ENCODE measurements around the gene OLFM1.

OLFM1 gene

DNA sequence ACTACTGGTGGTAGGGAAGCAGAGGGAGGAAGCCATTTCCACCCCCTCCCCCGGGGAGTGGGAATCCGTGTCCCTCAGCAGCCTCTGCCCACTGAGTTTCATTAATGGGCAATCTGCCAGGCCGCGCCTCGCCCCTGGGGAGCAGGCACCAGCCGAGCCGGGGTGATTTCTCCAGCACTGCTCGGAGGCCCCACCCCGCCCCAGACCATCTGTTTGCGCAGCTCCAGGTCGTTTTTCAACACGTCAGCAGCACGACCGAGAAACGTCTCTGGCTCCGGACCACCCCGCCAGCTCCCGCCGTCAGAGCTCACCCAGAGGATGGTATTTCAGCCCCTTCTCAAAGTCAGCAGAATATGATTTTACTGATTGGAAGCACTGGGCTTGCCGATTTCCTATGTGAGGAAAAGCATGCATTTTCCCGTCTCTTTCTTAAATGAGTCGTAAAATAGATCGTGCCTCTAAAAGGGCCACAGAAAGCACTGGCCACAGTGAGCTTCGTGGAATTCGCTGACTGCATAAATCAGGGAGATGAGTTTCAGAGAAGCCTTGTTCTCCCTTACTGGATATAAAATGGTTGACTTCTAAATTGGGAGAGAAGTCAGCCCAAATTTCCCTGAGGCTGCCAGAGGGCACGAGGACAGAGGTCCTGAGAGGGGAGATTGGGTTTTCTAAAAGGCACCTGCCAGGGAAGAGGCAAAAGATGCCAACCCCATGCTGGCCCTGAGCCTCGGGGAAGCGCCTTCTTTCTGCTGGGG lies 47.0 kb downstream of the OLFM1 start:
- H3K36me3 ChIP-seq (ENCODE audit: control insufficient read depth, low read depth, low read length), result no peaks in the 10 kb centered on the region
- H3K4me3 ChIP-seq (ENCODE audit: low read length), result no peak overlapping the region
- H3K9me3 ChIP-seq (ENCODE audit: control insufficient read depth, low read depth, low read length), result no peaks in the 10 kb centered on the region
- no peak overlapping the region for H3K9ac ChIP-seq (ENCODE audit: low read length)
- no peaks in the 10 kb centered on the region for H3K27me3 ChIP-seq (ENCODE audit: control insufficient read depth, insufficient read depth, low read length)
- no peak overlapping the region for H3K27ac ChIP-seq (ENCODE audit: low read length)
- peaks cover 16% of the 10 kb centered on the region for H3K4me1 ChIP-seq (ENCODE audit: control insufficient read depth, low read depth, low read length)

DNA sequence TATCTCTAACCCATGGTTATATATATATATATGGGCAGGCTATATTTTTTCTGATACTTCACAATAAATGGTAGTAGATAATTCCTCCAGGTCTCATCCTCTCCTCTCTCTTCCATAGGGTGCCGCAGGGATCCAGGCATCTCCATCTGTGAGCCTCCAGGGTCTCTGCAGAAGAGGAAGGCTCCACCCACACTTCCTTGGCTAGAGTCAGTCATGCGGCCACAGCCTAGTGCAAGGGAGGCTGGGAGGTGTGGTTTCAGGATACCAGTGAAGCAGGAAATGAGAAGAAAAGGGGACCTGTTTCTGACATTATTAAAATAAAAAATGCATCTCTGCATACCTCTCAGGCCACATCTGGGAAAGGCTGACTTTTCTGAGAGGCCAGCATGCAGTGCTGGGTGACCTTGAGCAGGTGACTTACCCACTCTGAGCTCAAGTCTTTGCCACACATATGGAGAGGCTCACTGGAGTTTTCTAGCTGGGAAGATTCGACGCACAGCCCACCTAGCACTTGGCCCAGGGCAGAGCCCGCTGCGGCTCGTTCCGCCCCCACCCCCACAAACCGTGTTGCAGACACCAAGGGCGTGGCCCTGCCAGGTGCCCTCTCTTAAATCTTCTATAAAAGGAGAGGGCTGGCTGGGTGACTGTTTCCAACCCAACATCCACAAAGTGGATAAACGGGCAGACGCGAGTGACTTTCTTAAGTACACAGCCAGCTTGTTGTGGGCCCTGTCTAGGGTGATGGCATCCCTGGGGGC lies 47.9 kb downstream of the OLFM1 start:
- no peaks in the 10 kb centered on the region for H3K9me3 ChIP-seq (ENCODE audit: control insufficient read depth, low read depth, low read length)
- H3K36me3 ChIP-seq (ENCODE audit: control insufficient read depth, low read depth, low read length), result no peaks in the 10 kb centered on the region
- H3K27ac ChIP-seq (ENCODE audit: low read length), result no peak overlapping the region
- no peak overlapping the region for H3K9ac ChIP-seq (ENCODE audit: low read length)
- peaks cover 16% of the 10 kb centered on the region for H3K4me1 ChIP-seq (ENCODE audit: control insufficient read depth, low read depth, low read length)
- H3K27me3 ChIP-seq (ENCODE audit: control insufficient read depth, insufficient read depth, low read length), result no peaks in the 10 kb centered on the region
- H3K4me3 ChIP-seq (ENCODE audit: low read length), result no peak overlapping the region

DNA sequence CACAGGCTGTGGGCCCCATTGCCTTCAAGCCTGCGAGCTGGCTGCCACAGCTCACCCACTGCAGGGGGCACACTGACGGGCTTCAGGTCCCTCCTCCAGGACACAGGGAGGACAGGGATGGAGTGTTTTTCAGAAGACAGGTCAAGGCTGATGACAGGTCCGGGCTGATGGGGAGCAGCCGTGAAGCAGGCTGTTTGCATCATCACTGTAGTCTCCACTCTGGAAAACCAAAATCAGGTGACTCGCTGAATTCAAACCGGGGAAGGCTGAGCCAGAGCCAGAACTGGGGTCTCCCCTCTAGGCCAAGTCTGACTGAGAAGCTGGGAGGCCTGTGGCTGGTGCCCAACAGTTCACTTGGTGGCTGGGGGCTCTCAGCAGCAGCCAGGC lies 48.5 kb downstream of the OLFM1 start:
- H3K27me3 ChIP-seq (ENCODE audit: control insufficient read depth, insufficient read depth, low read length), result no peaks in the 10 kb centered on the region
- H3K4me3 ChIP-seq (ENCODE audit: low read length), result no peak overlapping the region
- no peak overlapping the region for H3K27ac ChIP-seq (ENCODE audit: low read length)
- peaks cover 16% of the 10 kb centered on the region for H3K4me1 ChIP-seq (ENCODE audit: control insufficient read depth, low read depth, low read length)
- no peaks in the 10 kb centered on the region for H3K36me3 ChIP-seq (ENCODE audit: control insufficient read depth, low read depth, low read length)
- no peak overlapping the region for H3K9ac ChIP-seq (ENCODE audit: low read length)
- no peaks in the 10 kb centered on the region for H3K9me3 ChIP-seq (ENCODE audit: control insufficient read depth, low read depth, low read length)

DNA sequence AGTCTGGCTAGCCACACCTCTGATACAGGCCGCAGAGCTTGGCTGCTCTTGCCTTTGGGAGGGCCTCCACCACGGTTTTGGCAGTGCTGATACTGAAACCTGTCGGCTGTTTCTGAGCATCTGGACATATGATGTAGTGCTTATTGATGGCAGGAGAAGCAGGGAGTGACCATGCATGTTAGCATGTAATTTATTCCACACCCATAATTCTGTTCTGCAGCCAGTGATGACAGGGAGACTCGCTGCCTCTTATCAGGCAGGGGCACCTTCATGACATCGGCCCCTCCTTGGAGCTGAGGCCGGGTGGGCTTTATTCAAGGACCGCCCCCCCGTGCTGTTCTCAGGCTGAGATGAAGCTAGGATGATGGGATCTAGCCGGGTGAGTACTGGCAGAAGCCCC lies 49.0 kb downstream of the OLFM1 start:
- H3K36me3 ChIP-seq (ENCODE audit: control insufficient read depth, low read depth, low read length), result no peaks in the 10 kb centered on the region
- H3K27ac ChIP-seq (ENCODE audit: low read length), result no peak overlapping the region
- no peak overlapping the region for H3K9ac ChIP-seq (ENCODE audit: low read length)
- no peak overlapping the region for H3K4me3 ChIP-seq (ENCODE audit: low read length)
- peaks cover 16% of the 10 kb centered on the region for H3K4me1 ChIP-seq (ENCODE audit: control insufficient read depth, low read depth, low read length)
- H3K9me3 ChIP-seq (ENCODE audit: control insufficient read depth, low read depth, low read length), result no peaks in the 10 kb centered on the region
- no peaks in the 10 kb centered on the region for H3K27me3 ChIP-seq (ENCODE audit: control insufficient read depth, insufficient read depth, low read length)

DNA sequence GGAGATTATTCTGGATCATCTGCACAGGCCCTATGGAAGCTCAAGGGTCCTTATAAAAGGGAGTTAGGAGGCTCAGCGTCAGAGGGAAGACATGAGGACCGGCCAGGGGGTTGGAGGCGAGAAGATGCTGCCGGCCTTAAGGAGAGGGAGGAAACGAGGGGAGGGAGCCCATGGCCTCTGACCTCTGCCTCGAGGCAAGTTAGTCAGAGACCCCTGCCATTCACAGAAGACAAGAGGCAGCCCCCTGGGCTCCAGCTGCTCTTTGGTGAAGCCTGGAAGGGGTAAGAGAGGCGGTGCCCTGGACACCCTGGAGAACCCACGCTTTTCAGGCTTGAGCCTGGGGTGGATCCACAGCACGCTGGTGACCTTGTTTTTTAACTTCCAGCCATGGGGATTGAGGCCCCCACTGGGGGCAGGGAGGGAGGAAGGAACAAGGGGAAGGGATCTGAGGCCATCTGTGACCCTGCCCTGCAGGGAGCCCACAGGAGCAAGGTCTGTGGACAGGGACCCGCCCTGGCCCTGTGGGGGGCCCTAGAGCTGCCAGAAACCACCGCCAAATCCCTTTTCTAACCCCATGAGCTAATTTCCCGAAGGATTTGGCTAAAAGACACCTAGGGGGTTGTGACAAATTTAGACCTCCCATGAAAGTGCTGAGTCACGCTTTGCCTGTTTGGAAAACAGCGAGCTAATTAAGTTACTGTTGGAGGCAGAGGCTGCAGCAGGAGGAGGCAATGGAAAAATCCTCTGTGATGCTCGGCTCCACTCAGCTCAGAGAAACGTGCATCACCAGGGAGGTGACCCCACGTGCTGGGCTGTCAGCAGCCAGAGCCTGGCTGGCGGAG lies 49.7 kb downstream of the OLFM1 start:
- Histone ChIP-seq H3K27ac (ENCODE audit: low read length) (no peak overlapping the region), H3K4me3 (ENCODE audit: low read length) (no peak overlapping the region), H3K27me3 (ENCODE audit: control insufficient read depth, insufficient read depth, low read length) (no peaks in the 10 kb centered on the region), H3K9me3 (ENCODE audit: control insufficient read depth, low read depth, low read length) (no peaks in the 10 kb centered on the region), H3K36me3 (ENCODE audit: control insufficient read depth, low read depth, low read length) (no peaks in the 10 kb centered on the region), H3K4me1 (ENCODE audit: control insufficient read depth, low read depth, low read length) (peaks cover 16% of the 10 kb centered on the region), H3K9ac (ENCODE audit: low read length) (no peak overlapping the region)

DNA sequence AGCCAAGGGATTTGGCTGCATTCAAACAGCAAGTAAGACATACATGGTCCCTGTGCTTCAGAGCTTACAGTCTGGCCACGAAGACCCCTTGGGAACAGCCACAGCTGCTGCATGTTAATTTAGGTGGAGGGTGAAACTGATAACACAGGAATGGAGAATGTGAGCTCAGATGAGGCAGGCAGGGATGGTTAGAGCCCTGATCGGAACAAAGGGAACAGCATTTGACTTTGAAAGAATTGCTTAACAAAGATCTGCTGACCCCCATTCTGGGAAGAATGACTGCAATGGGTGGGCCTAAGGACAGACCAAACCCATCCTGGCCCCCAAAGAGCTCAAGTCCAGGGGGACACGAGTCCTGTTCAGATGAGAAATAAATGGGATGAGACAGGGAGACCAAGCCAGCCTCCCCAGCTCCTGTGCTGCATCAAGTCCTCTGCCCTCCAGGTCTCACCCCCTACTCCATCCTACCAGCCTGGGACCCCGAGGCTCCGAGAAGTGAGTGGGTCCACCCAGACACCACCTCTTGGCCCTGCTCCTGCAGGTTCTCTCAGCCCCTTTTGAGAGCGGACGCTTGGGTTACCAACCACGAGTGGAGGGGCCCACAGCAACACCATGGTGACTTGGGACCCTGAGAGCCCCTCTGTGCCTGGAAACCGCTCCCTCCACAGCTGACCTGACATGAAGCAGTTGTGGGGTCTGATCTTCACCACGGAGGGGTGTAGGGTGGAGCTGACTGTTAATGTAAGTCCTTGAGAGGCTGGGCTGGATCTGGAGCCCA lies 50.8 kb downstream of the OLFM1 start:
- peaks cover 16% of the 10 kb centered on the region for H3K4me1 ChIP-seq (ENCODE audit: control insufficient read depth, low read depth, low read length)
- H3K4me3 ChIP-seq (ENCODE audit: low read length), result no peak overlapping the region
- no peaks in the 10 kb centered on the region for H3K36me3 ChIP-seq (ENCODE audit: control insufficient read depth, low read depth, low read length)

DNA sequence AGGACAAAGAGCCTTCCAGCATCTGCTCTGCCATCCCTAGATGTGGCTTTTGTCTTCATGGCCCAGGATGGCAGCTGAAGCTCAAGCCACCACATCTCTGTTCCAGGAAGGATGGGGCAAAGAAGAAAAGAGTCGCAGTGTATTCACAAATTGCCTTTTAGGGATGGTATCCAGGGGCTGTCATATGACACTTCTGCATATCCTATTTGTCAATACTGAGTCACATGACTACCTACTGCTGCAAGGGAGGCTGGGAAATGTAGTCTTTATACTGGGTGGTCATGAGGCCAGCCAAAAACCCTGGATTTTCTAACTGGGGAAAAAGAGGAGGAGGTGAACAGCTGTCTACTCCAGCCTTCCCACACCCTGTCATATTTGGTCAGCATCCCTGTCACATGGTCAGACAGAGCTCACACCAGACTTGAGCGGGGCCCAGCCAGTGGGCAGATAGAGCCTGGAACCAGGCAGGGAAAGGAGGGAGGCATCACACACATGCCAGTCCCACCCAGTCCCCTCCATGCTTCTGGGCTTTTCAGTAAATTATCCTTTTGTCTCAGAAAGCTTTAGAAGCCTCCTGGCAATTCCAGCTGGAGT lies 52.0 kb downstream of the OLFM1 start:
- Histone ChIP-seq H3K9ac (ENCODE audit: low read length) (no peak overlapping the region), H3K27ac (ENCODE audit: low read length) (no peak overlapping the region), H3K4me1 (ENCODE audit: control insufficient read depth, low read depth, low read length) (peaks cover 16% of the 10 kb centered on the region), H3K27me3 (ENCODE audit: control insufficient read depth, insufficient read depth, low read length) (no peaks in the 10 kb centered on the region), H3K36me3 (ENCODE audit: control insufficient read depth, low read depth, low read length) (no peaks in the 10 kb centered on the region), H3K9me3 (ENCODE audit: control insufficient read depth, low read depth, low read length) (no peaks in the 10 kb centered on the region), H3K4me3 (ENCODE audit: low read length) (no peak overlapping the region)

More for the DNA sequence above, 50.8 kb downstream of the OLFM1 start:
- H3K9me3 ChIP-seq (ENCODE audit: control insufficient read depth, low read depth, low read length), result no peaks in the 10 kb centered on the region
- H3K9ac ChIP-seq (ENCODE audit: low read length), result no peak overlapping the region
- H3K27me3 ChIP-seq (ENCODE audit: control insufficient read depth, insufficient read depth, low read length), result no peaks in the 10 kb centered on the region
- H3K27ac ChIP-seq (ENCODE audit: low read length), result no peak overlapping the region

DNA sequence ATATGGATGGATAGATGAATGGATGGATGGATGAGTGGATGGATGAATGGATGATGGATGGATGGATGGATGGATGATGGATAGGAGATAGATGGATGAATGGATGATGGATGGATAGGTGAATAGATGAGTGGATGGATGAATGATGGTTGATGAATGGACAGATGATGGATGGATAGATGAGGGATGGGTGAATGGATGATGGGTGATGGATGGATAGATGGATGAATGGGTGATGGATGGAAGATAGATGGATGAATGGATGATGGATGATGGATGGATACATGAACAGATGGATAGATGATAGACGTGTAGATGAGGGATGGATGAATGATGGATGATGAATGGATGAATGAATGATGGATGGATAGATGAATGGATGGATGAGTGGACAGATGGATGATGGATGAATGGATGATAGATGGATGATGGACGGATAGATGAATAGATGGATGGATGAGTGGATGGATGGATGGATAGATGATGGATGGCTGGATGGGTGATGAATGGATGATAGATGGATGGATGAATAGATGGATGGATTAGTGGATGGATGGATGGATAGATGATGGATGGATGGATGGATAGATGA lies 53.8 kb downstream of the OLFM1 start:
- Histone ChIP-seq H3K27me3 (ENCODE audit: control insufficient read depth, insufficient read depth, low read length) (no peaks in the 10 kb centered on the region), H3K9me3 (ENCODE audit: control insufficient read depth, low read depth, low read length) (no peaks in the 10 kb centered on the region), H3K4me1 (ENCODE audit: control insufficient read depth, low read depth, low read length) (peaks cover 16% of the 10 kb centered on the region), H3K4me3 (ENCODE audit: low read length) (no peak overlapping the region), H3K36me3 (ENCODE audit: control insufficient read depth, low read depth, low read length) (no peaks in the 10 kb centered on the region), H3K9ac (ENCODE audit: low read length) (no peak overlapping the region), H3K27ac (ENCODE audit: low read length) (no peak overlapping the region)

DNA sequence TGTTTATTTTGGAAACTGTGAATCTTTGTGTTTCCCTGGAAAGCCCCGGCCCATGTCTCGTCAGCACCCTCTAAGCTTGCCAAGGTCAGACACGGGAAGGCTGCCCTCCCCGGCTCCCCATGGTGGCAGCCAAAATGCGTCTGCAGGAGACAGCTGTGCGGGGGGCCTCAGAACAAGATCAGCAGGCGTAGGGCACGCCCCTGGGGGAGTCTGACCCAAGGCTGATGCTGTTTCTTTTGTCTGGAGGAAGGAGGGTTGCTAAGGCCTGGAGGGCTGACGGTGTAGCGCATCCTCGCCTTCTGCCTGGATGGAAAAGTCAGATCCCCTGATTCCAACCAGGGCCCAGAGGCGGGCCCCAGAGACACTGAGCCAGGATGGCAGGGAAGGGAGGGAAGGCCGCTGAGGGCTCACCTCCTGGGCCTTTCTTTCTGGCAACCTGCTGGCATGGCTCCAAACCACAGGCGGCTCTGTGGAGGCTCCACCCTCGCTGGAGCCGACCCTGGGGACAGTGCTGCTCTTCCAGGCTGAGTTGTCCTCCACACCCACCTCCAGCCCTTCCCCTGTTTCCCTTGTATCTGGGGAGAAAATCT lies 57.2 kb downstream of the OLFM1 start:
- H3K27ac ChIP-seq (ENCODE audit: low read length), result no peak overlapping the region
- no peak overlapping the region for H3K4me3 ChIP-seq (ENCODE audit: low read length)
- H3K27me3 ChIP-seq (ENCODE audit: control insufficient read depth, insufficient read depth, low read length), result no peaks in the 10 kb centered on the region
- H3K4me1 ChIP-seq (ENCODE audit: control insufficient read depth, low read depth, low read length), result no peaks in the 10 kb centered on the region
- H3K36me3 ChIP-seq (ENCODE audit: control insufficient read depth, low read depth, low read length), result no peaks in the 10 kb centered on the region
- no peak overlapping the region for H3K9ac ChIP-seq (ENCODE audit: low read length)
- H3K9me3 ChIP-seq (ENCODE audit: control insufficient read depth, low read depth, low read length), result no peaks in the 10 kb centered on the region

DNA sequence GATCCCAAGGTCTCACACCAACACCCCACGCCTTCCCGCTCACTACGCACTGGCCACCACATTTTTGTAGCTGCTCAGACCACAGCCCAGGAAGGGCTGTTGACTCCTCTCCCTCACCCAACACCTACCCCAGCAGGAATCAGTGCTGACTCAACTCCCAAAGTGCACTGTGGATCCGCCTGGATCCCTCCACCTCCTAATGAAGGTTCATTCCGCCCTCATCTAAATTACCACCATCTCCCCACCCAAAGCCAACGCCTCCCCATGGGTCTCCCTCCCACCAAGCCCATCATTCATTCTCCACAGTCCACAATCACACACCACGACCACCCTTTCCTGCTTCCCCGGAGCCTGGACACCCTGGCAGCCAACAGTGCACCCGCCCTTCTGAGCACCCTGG lies 57.8 kb downstream of the OLFM1 start:
- H3K27me3 ChIP-seq (ENCODE audit: control insufficient read depth, insufficient read depth, low read length), result no peaks in the 10 kb centered on the region

More for the DNA sequence above, 57.8 kb downstream of the OLFM1 start:
- no peak overlapping the region for H3K9ac ChIP-seq (ENCODE audit: low read length)
- no peaks in the 10 kb centered on the region for H3K9me3 ChIP-seq (ENCODE audit: control insufficient read depth, low read depth, low read length)
- no peaks in the 10 kb centered on the region for H3K4me1 ChIP-seq (ENCODE audit: control insufficient read depth, low read depth, low read length)
- H3K4me3 ChIP-seq (ENCODE audit: low read length), result no peak overlapping the region
- H3K36me3 ChIP-seq (ENCODE audit: control insufficient read depth, low read depth, low read length), result no peaks in the 10 kb centered on the region
- no peak overlapping the region for H3K27ac ChIP-seq (ENCODE audit: low read length)

Measured in iPS-18a (cell line).